HL-60 (cell line): Measurements from ENCODE around the gene TNIP1.

ENCODE experiments used
- DNase-seq, 2 experiments: peaks; one replicate each; pipeline ENCODE4 v3.0.0-alpha.2; 2010 to 2020; ENCODE audit warnings: low read depth in 1 of 2, low spot score in 1 of 2
- H3K27ac ChIP-seq: fragments of 250-450 bp; sonication (Bioruptor Pico); replicated peaks from 2 replicates; pipeline ENCODE4 v1.5.1; 2020; ENCODE audit warnings: mild to moderate bottlenecking, moderate library complexity
- H3K27me3 ChIP-seq: fragments of 250-450 bp; sonication (Bioruptor Pico); 2 replicates; pipeline ENCODE4 v1.5.1; 2021; ENCODE audit warnings: mild to moderate bottlenecking, moderate library complexity; ENCODE audit not compliant: insufficient read depth, poor library complexity, severe bottlenecking
- H3K4me3 ChIP-seq: replicated peaks from 2 replicates; pipeline ENCODE4 v1.5.1; 2011; ENCODE audit warnings: mild to moderate bottlenecking, control low read depth, low read length; ENCODE audit not compliant: insufficient read depth
- GABPA ChIP-seq: IDR thresholded peaks from 2 replicates; pipeline ENCODE4 v1.6.1; 2012; ENCODE audit warnings: low read depth
- POLR2AphosphoS5 ChIP-seq: IDR thresholded peaks from 2 replicates; pipeline ENCODE4 v1.6.1; 2012; ENCODE audit warnings: low read depth
- SPI1 ChIP-seq: IDR thresholded peaks from 2 replicates; pipeline ENCODE4 v1.6.1; 2012; ENCODE audit warnings: low read depth, mild to moderate bottlenecking, borderline replicate concordance
- TF ChIP-seq, protein P1 (sequence below): IDR thresholded peaks from 2 replicates; pipeline ENCODE4 v1.6.1; 2012; ENCODE audit warnings: low read depth; ENCODE audit not compliant: insufficient replicate concordance
- TF ChIP-seq, protein P2 (sequence below): IDR thresholded peaks from one replicate; pipeline ENCODE4 v1.5.1; 2011; ENCODE audit warnings: low read length, control low read depth, inconsistent platforms; ENCODE audit not compliant: insufficient read depth

The TNIP1 gene

GRCh38 chr5:151121095-151121494 is 40.3 kb upstream of the TNIP1 start:
- TF ChIP-seq GABPA, result no peak
- TF ChIP-seq, protein P1, sequence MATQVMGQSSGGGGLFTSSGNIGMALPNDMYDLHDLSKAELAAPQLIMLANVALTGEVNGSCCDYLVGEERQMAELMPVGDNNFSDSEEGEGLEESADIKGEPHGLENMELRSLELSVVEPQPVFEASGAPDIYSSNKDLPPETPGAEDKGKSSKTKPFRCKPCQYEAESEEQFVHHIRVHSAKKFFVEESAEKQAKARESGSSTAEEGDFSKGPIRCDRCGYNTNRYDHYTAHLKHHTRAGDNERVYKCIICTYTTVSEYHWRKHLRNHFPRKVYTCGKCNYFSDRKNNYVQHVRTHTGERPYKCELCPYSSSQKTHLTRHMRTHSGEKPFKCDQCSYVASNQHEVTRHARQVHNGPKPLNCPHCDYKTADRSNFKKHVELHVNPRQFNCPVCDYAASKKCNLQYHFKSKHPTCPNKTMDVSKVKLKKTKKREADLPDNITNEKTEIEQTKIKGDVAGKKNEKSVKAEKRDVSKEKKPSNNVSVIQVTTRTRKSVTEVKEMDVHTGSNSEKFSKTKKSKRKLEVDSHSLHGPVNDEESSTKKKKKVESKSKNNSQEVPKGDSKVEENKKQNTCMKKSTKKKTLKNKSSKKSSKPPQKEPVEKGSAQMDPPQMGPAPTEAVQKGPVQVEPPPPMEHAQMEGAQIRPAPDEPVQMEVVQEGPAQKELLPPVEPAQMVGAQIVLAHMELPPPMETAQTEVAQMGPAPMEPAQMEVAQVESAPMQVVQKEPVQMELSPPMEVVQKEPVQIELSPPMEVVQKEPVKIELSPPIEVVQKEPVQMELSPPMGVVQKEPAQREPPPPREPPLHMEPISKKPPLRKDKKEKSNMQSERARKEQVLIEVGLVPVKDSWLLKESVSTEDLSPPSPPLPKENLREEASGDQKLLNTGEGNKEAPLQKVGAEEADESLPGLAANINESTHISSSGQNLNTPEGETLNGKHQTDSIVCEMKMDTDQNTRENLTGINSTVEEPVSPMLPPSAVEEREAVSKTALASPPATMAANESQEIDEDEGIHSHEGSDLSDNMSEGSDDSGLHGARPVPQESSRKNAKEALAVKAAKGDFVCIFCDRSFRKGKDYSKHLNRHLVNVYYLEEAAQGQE, result no peak
- no peak for TF ChIP-seq SPI1
- TF ChIP-seq, protein P2, sequence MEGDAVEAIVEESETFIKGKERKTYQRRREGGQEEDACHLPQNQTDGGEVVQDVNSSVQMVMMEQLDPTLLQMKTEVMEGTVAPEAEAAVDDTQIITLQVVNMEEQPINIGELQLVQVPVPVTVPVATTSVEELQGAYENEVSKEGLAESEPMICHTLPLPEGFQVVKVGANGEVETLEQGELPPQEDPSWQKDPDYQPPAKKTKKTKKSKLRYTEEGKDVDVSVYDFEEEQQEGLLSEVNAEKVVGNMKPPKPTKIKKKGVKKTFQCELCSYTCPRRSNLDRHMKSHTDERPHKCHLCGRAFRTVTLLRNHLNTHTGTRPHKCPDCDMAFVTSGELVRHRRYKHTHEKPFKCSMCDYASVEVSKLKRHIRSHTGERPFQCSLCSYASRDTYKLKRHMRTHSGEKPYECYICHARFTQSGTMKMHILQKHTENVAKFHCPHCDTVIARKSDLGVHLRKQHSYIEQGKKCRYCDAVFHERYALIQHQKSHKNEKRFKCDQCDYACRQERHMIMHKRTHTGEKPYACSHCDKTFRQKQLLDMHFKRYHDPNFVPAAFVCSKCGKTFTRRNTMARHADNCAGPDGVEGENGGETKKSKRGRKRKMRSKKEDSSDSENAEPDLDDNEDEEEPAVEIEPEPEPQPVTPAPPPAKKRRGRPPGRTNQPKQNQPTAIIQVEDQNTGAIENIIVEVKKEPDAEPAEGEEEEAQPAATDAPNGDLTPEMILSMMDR, result no peak
- TF ChIP-seq POLR2AphosphoS5, result no peak
- DNase-seq, result no peak
- H3K4me3 ChIP-seq, result no peak overlapping the region
- no peak overlapping the region for H3K27ac ChIP-seq
- no peaks in the 10 kb centered on the region for H3K27me3 ChIP-seq

GRCh38 chr5:151118913-151119575 is 38.2 kb upstream of the TNIP1 start:
- no peak for DNase-seq
- TF ChIP-seq, protein P1, result no peak
- H3K27me3 ChIP-seq, result no peaks in the 10 kb centered on the region
- no peak overlapping the region for H3K4me3 ChIP-seq
- H3K27ac ChIP-seq, result no peak overlapping the region

- H3K4me3 ChIP-seq, result no peak overlapping the region
- DNase-seq, result peak; percentile 54 to 72
- TF ChIP-seq SPI1, result peak; percentile 33; the same call in 1 of the 2 replicates
- TF ChIP-seq, protein P1, result no peak
- TF ChIP-seq GABPA, result no peak
- TF ChIP-seq, protein P2, result peak; percentile 90
- TF ChIP-seq POLR2AphosphoS5, result no peak
- H3K27me3 ChIP-seq, result no peaks in the 10 kb centered on the region
- H3K27ac ChIP-seq, result no peak overlapping the region
These were observed 34.6 kb upstream of the TNIP1 start for GRCh38 chr5:151115272-151115905.
